BLaER1 treated with 17β-estradiol and CSF1 and Interleukin-3, amounts not matched to agents 10 nM and 100 nM (cell line): Measurements from ENCODE around the gene TPST1.
A peak's percentile ranks its signal among the peaks of the same experiment; 100 is the strongest.

Experiments used
- H3K27ac ChIP-seq, 11 experiments: shearing (Covaris generic); formaldehyde crosslinking; 2 replicates each; pipeline ENCODE4 v1.8.1; 2022
- H3K27me3 ChIP-seq, 11 experiments: shearing (Covaris generic); formaldehyde crosslinking; 2 replicates each; pipeline ENCODE4 v1.8.1; 2022
- H3K36me3 ChIP-seq, 11 experiments: shearing (Covaris generic); formaldehyde crosslinking; 2 replicates each; pipeline ENCODE4 v1.8.1; 2022
- H3K4me1 ChIP-seq, 10 experiments: shearing (Covaris generic); formaldehyde crosslinking; 2 replicates each; pipeline ENCODE4 v1.8.1; 2022
- H3K4me2 ChIP-seq, 11 experiments: shearing (Covaris generic); formaldehyde crosslinking; 2 replicates each; pipeline ENCODE4 v1.8.1; 2022
- H3K4me3 ChIP-seq, 10 experiments: shearing (Covaris generic); formaldehyde crosslinking; 2 replicates each; pipeline ENCODE4 v1.8.1; 2022
- H3K9ac ChIP-seq, 11 experiments: shearing (Covaris generic); formaldehyde crosslinking; 2 replicates each; pipeline ENCODE4 v1.8.1; 2022
- H3K9me3 ChIP-seq, 11 experiments: shearing (Covaris generic); formaldehyde crosslinking; replicated peaks in 1 of 11; 2 replicates each; pipeline ENCODE4 v1.8.1; 2022
- H4K20me1 ChIP-seq, 11 experiments: shearing (Covaris generic); formaldehyde crosslinking; 2 replicates each; pipeline ENCODE4 v1.8.1; 2022
- Cebpa-rat ChIP-seq, 11 experiments: shearing (Covaris generic); IDR thresholded peaks; 2 replicates each; pipeline ENCODE4 v1.8.1; 2022

Gene TPST1

DNA sequence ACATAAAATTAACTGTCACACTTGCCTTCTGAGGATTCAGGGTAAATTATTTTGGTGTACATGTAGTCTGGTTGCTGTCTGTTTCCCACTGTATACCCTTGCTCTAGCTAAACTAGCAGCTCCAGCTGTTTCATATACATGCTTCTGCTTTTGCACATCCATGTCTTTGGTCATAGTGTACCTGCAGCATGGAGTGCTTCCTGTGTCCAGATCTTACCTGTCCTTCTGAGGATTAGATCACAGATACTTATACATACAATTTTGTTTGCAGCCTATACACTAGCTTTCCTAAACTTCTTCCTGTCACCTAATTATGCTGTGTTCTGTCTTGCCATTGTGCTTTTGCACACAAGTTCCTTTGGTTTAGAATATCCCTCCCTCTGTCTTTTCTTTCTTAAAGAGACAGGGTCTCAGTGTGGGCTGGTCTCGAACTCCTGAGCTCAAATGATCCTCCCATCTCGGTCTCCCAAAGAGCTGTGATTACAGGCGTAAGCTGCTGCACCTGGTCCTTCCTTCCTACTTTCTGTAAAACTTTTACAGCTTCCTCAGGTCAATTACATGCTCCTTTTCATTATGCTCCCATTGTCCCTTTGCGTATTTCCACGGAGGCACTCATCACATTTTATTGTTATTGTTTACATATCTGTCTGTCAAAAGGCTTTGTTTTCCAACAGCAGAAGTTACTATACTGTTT is 33.8 kb downstream of the TPST1 start:
- H3K9ac ChIP-seq = no peak overlapping the region
- no peak overlapping the region for H3K4me2 ChIP-seq
- H3K4me1 ChIP-seq = peaks cover 0 to 2% (median 0%) of the 10 kb centered on the region in 10 experiments; a peak in 3 of 20 replicates
- H3K36me3 ChIP-seq = peaks cover 0 to 19% (median 11%) of the 10 kb centered on the region in 11 experiments; a peak in 16 of 22 replicates
- peaks cover 0 to 2% (median 0%) of the 10 kb centered on the region in 11 experiments; a peak in 2 of 22 replicates for H3K9me3 ChIP-seq
- H3K27me3 ChIP-seq = no peaks in the 10 kb centered on the region
- no peak overlapping the region for H3K27ac ChIP-seq
- H3K4me3 ChIP-seq = no peak overlapping the region
- no peak for TF ChIP-seq Cebpa-rat (IDR thresholded peaks at IDR 0.05)
- H4K20me1 ChIP-seq = peaks cover 0 to 40% (median 18%) of the 10 kb centered on the region in 11 experiments; a peak in 12 of 22 replicates

DNA sequence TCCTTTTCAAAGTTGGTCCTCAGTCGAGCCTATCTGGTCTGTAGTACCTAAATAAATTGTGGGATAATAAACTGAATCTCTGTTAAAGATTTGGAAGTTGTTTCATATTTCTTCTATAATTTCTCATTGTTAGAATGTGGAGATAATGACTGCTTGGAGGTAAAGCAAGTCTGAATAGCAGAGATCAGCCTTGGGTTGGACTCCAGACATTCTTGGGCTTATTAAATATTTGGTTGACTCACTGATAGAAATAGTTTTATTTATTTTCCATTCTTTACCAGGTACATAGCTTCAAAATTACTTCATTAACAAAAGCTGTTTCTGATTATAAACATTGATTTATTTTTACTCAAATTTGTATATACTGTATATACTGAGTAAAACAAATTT is 34.3 kb downstream of the TPST1 start:
- no peak overlapping the region for H3K9ac ChIP-seq
- H3K27me3 ChIP-seq = no peaks in the 10 kb centered on the region
- H3K36me3 ChIP-seq = peaks cover 0 to 19% (median 11%) of the 10 kb centered on the region in 11 experiments; a peak in 16 of 22 replicates
- H4K20me1 ChIP-seq = peaks cover 0 to 40% (median 18%) of the 10 kb centered on the region in 11 experiments; a peak in 12 of 22 replicates
- TF ChIP-seq Cebpa-rat (IDR thresholded peaks at IDR 0.05) = no peak
- H3K27ac ChIP-seq = no peak overlapping the region
- H3K4me3 ChIP-seq = no peak overlapping the region
- no peaks in the 10 kb centered on the region for H3K9me3 ChIP-seq
- no peak overlapping the region for H3K4me2 ChIP-seq
- H3K4me1 ChIP-seq = peaks cover 0 to 4% (median 0%) of the 10 kb centered on the region in 10 experiments; a peak in 3 of 20 replicates

DNA sequence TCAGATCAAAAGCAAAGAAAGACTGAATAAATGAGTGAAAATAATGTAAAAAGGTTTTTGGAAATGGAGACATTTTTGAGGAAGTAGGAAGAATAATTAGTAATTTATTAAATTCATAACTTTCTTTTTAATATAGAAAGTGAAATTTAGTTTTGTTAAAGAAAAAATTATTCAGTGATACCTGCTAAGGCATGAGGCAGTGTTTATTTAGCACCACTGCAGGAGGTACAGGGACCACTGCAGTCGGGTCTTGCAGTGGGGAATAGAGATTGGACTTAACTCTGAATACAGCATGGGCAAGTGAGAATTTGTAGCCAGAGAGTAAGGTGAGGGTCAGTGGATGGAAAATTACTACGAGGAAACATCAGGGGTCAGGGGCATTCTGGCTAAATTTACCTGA is 39.9 kb downstream of the TPST1 start:
- Histone ChIP-seq H3K27me3 (no peaks in the 10 kb centered on the region), H3K36me3 (peaks cover 6 to 46% (median 35%) of the 10 kb centered on the region in 11 experiments; a peak in 19 of 22 replicates), H3K4me2 (no peak overlapping the region), H3K9me3 (0 out of 22 replicates have a peak, but pooled peaks cover 0 to 6% (median 0%) of the 10 kb centered on the region in 11 experiments), H3K27ac (no peak overlapping the region), H3K4me1 (peaks cover 0 to 6% (median 0%) of the 10 kb centered on the region in 10 experiments; a peak in 3 of 20 replicates), H4K20me1 (peaks cover 0 to 10% (median 0%) of the 10 kb centered on the region in 11 experiments; a peak in 1 of 22 replicates), H3K4me3 (no peak overlapping the region), H3K9ac (no peak overlapping the region)
- no peak for TF ChIP-seq Cebpa-rat (IDR thresholded peaks at IDR 0.05)

- Histone ChIP-seq H4K20me1 (0 out of 22 replicates have a peak, but pooled peaks cover 0 to 6% (median 0%) of the 10 kb centered on the region in 11 experiments), H3K36me3 (peaks cover 5 to 46% (median 30%) of the 10 kb centered on the region in 11 experiments; a peak in 16 of 22 replicates), H3K27ac (no peak overlapping the region), H3K4me2 (no peak overlapping the region), H3K9ac (no peak overlapping the region), H3K4me1 (peaks cover 0 to 6% (median 0%) of the 10 kb centered on the region in 10 experiments; a peak in 3 of 20 replicates), H3K4me3 (no peak overlapping the region), H3K9me3 (0 out of 22 replicates have a peak, but pooled peaks cover 0 to 6% (median 0%) of the 10 kb centered on the region in 11 experiments), H3K27me3 (no peaks in the 10 kb centered on the region)
- no peak for TF ChIP-seq Cebpa-rat (IDR thresholded peaks at IDR 0.05)
Measured at GRCh38 chr7:66246554-66247171, 41.5 kb downstream of the TPST1 start.

GRCh38 chr7:66247380-66248078 is 42.4 kb downstream of the TPST1 start:
- peaks cover 0 to 6% (median 0%) of the 10 kb centered on the region in 10 experiments; a peak in 3 of 20 replicates for H3K4me1 ChIP-seq
- TF ChIP-seq Cebpa-rat (IDR thresholded peaks at IDR 0.05) = no peak
- peaks cover 0 to 11% (median 0%) of the 10 kb centered on the region in 11 experiments; a peak in 1 of 22 replicates for H3K9me3 ChIP-seq
- no peaks in the 10 kb centered on the region for H3K27me3 ChIP-seq
- no peak overlapping the region for H3K4me2 ChIP-seq
- peaks cover 5 to 46% (median 30%) of the 10 kb centered on the region in 11 experiments; a peak in 16 of 22 replicates for H3K36me3 ChIP-seq
- no peak overlapping the region for H3K27ac ChIP-seq
- H4K20me1 ChIP-seq = 0 out of 22 replicates have a peak, but pooled peaks cover 0 to 5% (median 0%) of the 10 kb centered on the region in 11 experiments
- H3K4me3 ChIP-seq = no peak overlapping the region
- H3K9ac ChIP-seq = no peak overlapping the region

GRCh38 chr7:66250711-66251110 is 45.6 kb downstream of the TPST1 start:
- peaks cover 0 to 33% (median 5%) of the 10 kb centered on the region in 11 experiments; a peak in 11 of 22 replicates for H3K9me3 ChIP-seq
- H3K27me3 ChIP-seq = no peaks in the 10 kb centered on the region
- TF ChIP-seq Cebpa-rat (IDR thresholded peaks at IDR 0.05) = no peak
- H3K4me1 ChIP-seq = peaks cover 0 to 16% (median 12%) of the 10 kb centered on the region in 10 experiments; a peak in 13 of 20 replicates
- no peak overlapping the region for H3K9ac ChIP-seq
- H3K36me3 ChIP-seq = peaks cover 5 to 64% (median 30%) of the 10 kb centered on the region in 11 experiments; a peak in 17 of 22 replicates
- H3K27ac ChIP-seq = no peak overlapping the region
- no peak overlapping the region for H3K4me2 ChIP-seq
- no peak overlapping the region for H3K4me3 ChIP-seq
- no peaks in the 10 kb centered on the region for H4K20me1 ChIP-seq

GRCh38 chr7:66255534-66256100 is 50.5 kb downstream of the TPST1 start:
- Histone ChIP-seq H3K4me1 (peaks cover 0 to 30% (median 22%) of the 10 kb centered on the region in 10 experiments; a peak in 13 of 20 replicates), H3K4me2 (peak overlapping the region in 6 of 11 experiments; percentile 22 to 60 (median 54); a peak in 11 of 22 replicates), H3K27ac (peak overlapping the region in 9 of 11 experiments; percentile 28 to 68 (median 56); a peak in 12 of 22 replicates)

GRCh38 chr7:66256281-66256680 is 51.1 kb downstream of the TPST1 start:
- Histone ChIP-seq H3K36me3 (peaks cover 0 to 45% (median 10%) of the 10 kb centered on the region in 11 experiments; a peak in 13 of 22 replicates), H3K9me3 (peaks cover 0 to 47% (median 5%) of the 10 kb centered on the region in 11 experiments; a peak in 11 of 22 replicates), H3K9ac (no peak overlapping the region), H3K4me1 (peaks cover 0 to 30% (median 22%) of the 10 kb centered on the region in 10 experiments; a peak in 13 of 20 replicates), H3K4me2 (peak overlapping the region in 6 of 11 experiments; percentile 12 to 38 (median 20); a peak in 8 of 22 replicates), H3K27ac (peak overlapping the region in 7 of 11 experiments; percentile 4 to 68 (median 48); a peak in 8 of 22 replicates), H4K20me1 (no peaks in the 10 kb centered on the region), H3K4me3 (no peak overlapping the region), H3K27me3 (no peaks in the 10 kb centered on the region)
- no peak for TF ChIP-seq Cebpa-rat (IDR thresholded peaks at IDR 0.05)

More at GRCh38 chr7:66255534-66256100, 50.5 kb downstream of the TPST1 start:
- H3K9ac ChIP-seq = no peak overlapping the region; a peak in 1 of 22 replicates
- H3K27me3 ChIP-seq = no peaks in the 10 kb centered on the region
- H3K9me3 ChIP-seq = peaks cover 0 to 45% (median 5%) of the 10 kb centered on the region in 11 experiments; a peak in 11 of 22 replicates
- peaks cover 0 to 45% (median 10%) of the 10 kb centered on the region in 11 experiments; a peak in 12 of 22 replicates for H3K36me3 ChIP-seq
- no peak overlapping the region for H3K4me3 ChIP-seq
- H4K20me1 ChIP-seq = no peaks in the 10 kb centered on the region
- TF ChIP-seq Cebpa-rat (IDR thresholded peaks at IDR 0.05) = no peak
